Esophagus muscularis mucosa (tissue), 4 donors: ENCODE measurements around the gene LRSAM1.

Experiments
- CTCF ChIP-seq, 3 experiments: fragments of 200-600 bp in 2 of 3; fragments of 450-650 bp in 1 of 3; sonication (generic) in 2 of 3; IDR thresholded peaks; one replicate each; pipeline ENCODE4 v1.5.1; 2017 to 2019; ENCODE audit warnings: antibody characterized with exemption in 3 of 3, mild to moderate bottlenecking in 2 of 3, moderate library complexity in 1 of 3
- EP300 ChIP-seq: sonication (generic); formaldehyde crosslinking; IDR thresholded peaks from one replicate; pipeline ENCODE4 v1.6.1; 2017; ENCODE audit warnings: antibody characterized with exemption
- POLR2AphosphoS5 ChIP-seq, 2 donors: sonication (generic); formaldehyde crosslinking; IDR thresholded peaks; one replicate each; pipeline ENCODE4 v1.6.1; 2017; ENCODE audit warnings: antibody characterized with exemption in 2 of 2

GRCh38 chr9:127451858-127452656 lies 747 bp downstream of the LRSAM1 start:
- TF ChIP-seq POLR2AphosphoS5 (IDR thresholded peaks at IDR 0.05): no peak
- no peak for TF ChIP-seq EP300
- TF ChIP-seq CTCF (IDR thresholded peaks at IDR 0.05): no peak
